ENCODE results near the gene SERPINH1.

The SERPINH1 gene

DNA sequence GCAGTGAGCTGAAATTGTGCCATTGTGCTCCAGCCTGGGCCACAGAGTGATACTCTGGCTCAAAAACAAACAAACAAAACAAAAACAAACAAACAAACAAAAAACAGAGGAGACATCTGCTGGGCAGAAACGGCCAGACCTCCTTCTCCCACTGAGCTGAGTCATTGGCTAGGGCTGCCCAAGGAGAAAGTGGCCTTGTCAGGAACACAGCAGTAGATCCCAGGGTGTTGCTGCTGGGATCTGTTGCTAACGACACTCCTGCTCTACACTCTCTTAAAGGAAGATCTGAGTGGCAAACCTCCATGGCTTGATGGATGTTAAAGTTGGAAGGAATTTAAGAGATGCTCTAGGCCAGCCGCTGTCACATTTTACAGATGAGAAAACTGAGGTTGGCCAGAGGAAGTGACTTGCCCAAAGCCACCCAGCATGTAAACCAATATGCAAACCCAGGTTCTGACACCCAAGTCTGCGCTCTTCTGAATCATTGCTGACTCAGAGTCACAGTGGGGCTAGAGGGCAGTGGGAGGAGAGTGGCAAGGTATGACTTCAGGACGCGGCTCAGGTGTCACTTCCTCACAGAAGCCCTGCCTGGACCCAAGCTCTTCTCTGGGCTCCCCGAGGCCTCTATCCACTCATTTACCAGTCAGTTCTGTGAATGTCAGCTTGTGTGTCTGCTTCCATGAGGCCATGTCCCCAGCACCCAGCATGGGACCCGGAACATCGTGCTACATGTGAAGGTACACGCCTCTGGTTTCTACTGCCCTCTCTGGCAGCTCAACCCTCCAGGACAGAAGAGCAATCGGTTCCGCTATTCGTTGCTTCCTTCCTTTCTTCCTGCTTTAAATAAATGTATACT lies 25.0 kb upstream of the SERPINH1 start:
- TF ChIP-seq, protein P1, sequence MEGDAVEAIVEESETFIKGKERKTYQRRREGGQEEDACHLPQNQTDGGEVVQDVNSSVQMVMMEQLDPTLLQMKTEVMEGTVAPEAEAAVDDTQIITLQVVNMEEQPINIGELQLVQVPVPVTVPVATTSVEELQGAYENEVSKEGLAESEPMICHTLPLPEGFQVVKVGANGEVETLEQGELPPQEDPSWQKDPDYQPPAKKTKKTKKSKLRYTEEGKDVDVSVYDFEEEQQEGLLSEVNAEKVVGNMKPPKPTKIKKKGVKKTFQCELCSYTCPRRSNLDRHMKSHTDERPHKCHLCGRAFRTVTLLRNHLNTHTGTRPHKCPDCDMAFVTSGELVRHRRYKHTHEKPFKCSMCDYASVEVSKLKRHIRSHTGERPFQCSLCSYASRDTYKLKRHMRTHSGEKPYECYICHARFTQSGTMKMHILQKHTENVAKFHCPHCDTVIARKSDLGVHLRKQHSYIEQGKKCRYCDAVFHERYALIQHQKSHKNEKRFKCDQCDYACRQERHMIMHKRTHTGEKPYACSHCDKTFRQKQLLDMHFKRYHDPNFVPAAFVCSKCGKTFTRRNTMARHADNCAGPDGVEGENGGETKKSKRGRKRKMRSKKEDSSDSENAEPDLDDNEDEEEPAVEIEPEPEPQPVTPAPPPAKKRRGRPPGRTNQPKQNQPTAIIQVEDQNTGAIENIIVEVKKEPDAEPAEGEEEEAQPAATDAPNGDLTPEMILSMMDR (conservative IDR thresholded peaks at IDR 0.05; ENCODE audit: low read depth): no peak
- CTCF ChIA-PET: interaction anchor here (0.6 kb wide), 2 partner anchors 76 to 186 kb away, joined by 3 to 4 read pairs; no protein-coding TSS in a partner anchor
- POLR2A ChIA-PET (ENCODE audit: low non-redundant PET): no interaction called here
- no peak overlapping the region for H3K27ac ChIP-seq
- peak; percentile 36 for DNase-seq (ENCODE audit: low spot score)

DNA sequence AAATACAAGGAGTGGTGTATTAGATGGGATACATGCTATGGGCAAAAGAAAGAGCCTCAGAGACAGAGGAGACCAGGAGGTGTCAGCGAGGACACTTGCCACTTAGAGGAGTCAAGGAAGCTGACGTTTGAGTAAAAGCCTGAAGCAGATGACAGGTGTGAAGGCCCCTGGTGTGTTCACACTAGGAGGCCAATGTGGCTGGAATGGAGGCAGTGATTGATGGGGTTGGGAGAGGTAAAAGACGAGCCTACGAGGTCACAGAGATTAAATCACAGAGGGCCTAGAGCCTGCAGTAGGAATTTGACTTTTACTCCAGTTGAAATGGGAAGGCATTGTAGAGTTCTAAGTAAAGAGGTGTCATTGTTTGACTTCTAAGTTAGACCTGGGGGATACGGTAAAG lies 24.3 kb upstream of the SERPINH1 start:
- ChIA-PET CTCF (interaction anchor here (0.6 kb wide), 1 partner anchor 17 kb away, joined by 3 read pairs; no protein-coding TSS in a partner anchor), POLR2A (ENCODE audit: low non-redundant PET) (no interaction called here)
- DNase-seq (ENCODE audit: low spot score): no peak
- TF ChIP-seq, protein P1 (conservative IDR thresholded peaks at IDR 0.05; ENCODE audit: low read depth): no peak
- H3K27ac ChIP-seq: no peak overlapping the region

DNA sequence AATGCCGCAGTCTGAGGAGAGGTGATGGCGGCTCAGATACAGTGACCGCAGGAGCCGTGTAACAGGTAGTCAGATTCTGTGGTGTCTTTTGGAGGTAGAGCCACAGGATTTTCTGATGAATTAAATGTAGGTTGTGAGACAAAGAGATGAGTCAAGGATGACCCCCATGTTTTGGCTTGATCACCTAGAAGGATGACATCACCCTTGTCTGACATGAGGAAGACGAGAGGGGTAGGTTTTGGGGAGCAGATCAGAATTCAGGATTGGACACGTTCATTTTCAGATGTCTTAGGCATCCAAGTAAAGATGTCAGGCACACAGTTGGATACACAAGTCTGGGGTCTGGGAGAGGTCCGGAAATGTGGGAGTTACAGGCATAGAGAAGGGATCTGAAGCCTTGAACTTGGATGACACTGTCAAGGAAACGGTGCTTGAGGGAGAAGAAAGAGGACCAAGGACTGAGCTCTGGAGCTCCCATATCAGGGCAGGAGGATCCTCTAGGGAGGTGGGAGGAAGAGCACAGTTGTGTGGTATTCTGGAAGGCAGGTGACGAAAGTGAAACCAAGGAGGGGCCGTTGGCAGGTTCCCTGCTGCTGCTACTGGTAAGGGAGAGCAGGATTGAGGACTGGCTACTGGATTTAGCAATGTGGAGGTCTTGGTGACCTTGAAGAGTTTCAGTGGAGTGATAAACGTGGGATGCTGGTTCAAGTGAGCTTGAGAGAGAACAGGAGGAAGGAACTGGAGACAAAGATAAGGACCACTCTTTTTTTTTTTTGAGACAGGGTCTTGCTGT lies 23.7 kb upstream of the SERPINH1 start:
- TF ChIP-seq, protein P1 (conservative IDR thresholded peaks at IDR 0.05; ENCODE audit: low read depth): no peak
- H3K27ac ChIP-seq: no peak overlapping the region
- DNase-seq (ENCODE audit: low spot score): no peak
- ChIA-PET CTCF (interaction anchor here (0.6 to 0.7 kb wide), 3 partner anchors 16 to 116 kb away, joined by 3 to 5 read pairs (median 3); no protein-coding TSS in a partner anchor), POLR2A (ENCODE audit: low non-redundant PET) (no interaction called here)

DNA sequence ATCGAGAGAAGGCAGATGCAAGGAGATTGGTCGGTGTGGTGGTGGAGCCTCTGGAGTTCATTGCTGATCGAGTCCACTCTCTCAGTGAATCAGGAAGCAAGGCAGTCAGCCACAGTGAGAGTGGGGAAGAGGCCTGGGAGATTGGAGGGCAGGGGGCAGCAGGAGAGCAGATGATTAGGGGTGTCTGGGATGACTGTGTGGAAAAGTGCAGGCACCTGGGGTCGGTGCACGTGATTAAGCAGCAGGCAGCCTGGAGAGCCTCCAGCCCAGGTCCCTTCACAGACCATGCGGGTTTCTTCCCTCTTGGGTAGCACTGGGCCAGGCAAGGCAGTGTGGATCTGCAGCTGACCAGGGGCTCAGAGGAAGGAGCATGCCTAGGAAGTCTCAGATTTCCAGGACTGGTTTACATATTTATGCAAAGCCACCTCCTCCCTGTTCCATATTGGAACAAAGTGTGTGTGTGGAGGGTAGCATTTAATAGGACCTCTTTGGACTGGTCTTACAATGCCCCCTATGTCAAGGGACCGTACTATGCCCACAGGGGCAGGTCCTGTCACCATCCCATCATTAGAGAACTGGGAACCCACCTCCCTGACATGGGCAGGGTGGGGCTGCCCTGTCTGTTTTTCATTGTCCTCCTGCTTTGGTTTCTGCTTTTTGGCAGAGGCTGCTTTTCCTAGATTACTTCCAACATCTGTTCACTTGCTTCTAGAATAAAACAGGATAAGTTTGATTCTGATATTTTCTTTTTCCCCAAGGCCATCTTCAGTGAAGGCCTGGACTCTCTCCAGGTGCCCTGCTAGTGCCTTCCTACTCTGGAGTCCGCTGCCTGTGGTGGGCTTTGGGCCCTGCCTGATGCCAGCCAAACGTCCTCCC lies 22.4 kb upstream of the SERPINH1 start:
- 0 out of 2 replicates have a peak overlapping the region, but pooled peaks have one; percentile 6 for H3K27ac ChIP-seq
- TF ChIP-seq, protein P1 (conservative IDR thresholded peaks at IDR 0.05; ENCODE audit: low read depth): no peak
- POLR2A ChIA-PET (ENCODE audit: low non-redundant PET): no interaction called here
- CTCF ChIA-PET: interaction anchor here (0.6 to 0.7 kb wide), 2 partner anchors 9 to 51 kb away, joined by 3 to 4 read pairs; no protein-coding TSS in a partner anchor
- DNase-seq (ENCODE audit: low spot score): no peak

DNA sequence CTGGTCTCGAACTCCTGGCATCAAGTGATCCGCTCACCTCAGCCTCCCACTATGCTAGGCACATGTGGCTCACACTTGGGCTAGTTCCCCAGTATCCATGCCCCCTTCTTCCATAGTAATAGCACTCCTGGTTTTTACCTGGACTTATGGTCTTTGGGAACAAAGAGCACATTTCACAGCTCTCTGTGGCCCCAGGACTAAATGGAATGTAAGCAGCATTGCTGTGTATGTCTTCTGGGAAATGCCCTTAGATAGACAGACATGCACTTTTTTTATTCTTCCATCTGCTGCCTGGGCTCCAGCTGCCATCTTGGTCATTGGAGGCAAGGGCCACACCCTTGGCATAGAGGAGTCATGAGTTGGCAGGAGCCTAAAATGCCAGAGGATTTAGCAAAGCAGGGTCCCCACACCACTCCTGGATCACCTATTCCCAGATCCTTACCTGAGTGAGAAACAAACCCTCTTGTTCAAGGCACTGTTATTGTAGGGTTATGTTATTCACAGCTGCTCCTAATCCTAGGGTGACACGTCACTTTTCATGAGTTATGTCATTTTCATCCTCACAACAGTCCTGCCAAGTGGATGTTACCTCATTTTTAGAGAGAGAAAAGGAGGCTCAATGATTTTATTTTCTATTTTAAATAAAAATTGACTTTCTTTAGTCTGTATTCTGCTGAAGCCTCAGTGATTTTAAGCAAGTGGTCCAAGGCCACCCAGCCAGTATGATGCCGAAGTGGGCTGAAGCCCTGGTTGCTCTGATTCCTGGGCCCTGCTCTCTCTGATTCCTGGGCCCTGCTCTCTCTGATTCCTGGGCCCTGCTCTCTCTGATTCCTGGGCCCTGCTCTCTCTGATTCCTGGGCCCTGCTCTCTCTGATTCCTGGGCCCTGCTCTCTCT lies 20.6 kb upstream of the SERPINH1 start:
- ChIA-PET CTCF (no interaction called here), POLR2A (ENCODE audit: low non-redundant PET) (no interaction called here)

More for the DNA sequence above, 20.6 kb upstream of the SERPINH1 start:
- no peak for DNase-seq (ENCODE audit: low spot score)
- TF ChIP-seq, protein P1 (conservative IDR thresholded peaks at IDR 0.05; ENCODE audit: low read depth): no peak
- H3K27ac ChIP-seq: no peak overlapping the region
